Cardiac fibroblast (primary cell): ENCODE results near the gene ZNF577.
A peak's percentile ranks its signal among the peaks of the same experiment; 100 is the strongest.

Source experiments
- DNase-seq, 2 donors: peaks; one replicate each; pipeline versions ENCODE4 v3.0.0 to v3.0.0-alpha.2; 2010; ENCODE audit warnings: low read depth in 2 of 2
- H3K4me3 ChIP-seq, 2 donors: replicated peaks in 1 of 2; 1 replicate in 1 of 2; 2 replicates in 1 of 2; pipeline ENCODE4 v1.5.1; 2011; ENCODE audit warnings: low read depth in 2 of 2, low read length in 2 of 2, mild to moderate bottlenecking in 2 of 2, moderate library complexity in 1 of 2
- TF ChIP-seq, protein P1 (sequence below): IDR thresholded peaks from one replicate; pipeline ENCODE4 v1.5.1; 2011; ENCODE audit warnings: low read depth, mild to moderate bottlenecking, low read length, inconsistent platforms

ZNF577 gene

DNA sequence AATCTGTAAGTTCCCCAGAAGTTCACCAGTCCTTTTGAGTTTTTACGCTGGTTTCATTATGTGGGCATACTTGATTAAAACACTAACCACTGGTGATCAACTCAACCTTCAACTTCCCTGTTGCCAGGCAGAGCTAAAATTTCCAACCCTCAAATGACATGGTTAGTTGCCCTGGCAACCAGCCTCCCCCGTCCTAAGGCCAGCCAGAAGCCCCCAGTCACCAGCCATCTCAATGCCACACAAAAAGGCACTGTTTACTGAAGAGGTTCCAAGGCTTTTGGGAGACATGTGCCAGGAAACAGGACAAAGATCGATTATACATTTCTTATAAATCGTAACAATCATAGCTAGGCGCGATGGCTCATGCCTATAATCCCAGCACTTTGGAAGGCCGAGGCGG, 15.4 kb upstream of the ZNF577 start:
- no peak for DNase-seq
- no peak overlapping the region for H3K4me3 ChIP-seq
- TF ChIP-seq, protein P1, sequence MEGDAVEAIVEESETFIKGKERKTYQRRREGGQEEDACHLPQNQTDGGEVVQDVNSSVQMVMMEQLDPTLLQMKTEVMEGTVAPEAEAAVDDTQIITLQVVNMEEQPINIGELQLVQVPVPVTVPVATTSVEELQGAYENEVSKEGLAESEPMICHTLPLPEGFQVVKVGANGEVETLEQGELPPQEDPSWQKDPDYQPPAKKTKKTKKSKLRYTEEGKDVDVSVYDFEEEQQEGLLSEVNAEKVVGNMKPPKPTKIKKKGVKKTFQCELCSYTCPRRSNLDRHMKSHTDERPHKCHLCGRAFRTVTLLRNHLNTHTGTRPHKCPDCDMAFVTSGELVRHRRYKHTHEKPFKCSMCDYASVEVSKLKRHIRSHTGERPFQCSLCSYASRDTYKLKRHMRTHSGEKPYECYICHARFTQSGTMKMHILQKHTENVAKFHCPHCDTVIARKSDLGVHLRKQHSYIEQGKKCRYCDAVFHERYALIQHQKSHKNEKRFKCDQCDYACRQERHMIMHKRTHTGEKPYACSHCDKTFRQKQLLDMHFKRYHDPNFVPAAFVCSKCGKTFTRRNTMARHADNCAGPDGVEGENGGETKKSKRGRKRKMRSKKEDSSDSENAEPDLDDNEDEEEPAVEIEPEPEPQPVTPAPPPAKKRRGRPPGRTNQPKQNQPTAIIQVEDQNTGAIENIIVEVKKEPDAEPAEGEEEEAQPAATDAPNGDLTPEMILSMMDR = no peak

DNA sequence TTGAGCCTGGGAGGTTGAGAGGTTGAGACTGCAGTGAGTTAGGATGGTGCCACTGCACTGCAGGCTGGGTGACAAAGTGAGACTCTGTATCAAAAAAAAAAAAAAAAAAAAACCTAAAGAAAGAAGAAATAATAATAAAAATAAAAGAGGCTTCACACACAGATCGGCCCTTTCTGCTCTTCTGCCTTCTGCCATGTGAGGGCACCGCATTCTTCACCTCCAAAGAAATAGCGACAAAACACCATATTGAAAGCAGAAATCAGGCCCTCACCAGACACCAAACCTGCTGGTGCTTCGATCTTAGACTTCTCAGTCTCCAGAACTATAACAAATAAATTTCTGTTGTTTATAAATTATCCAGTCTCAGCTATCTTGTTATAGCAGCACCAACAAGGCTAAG, 14.1 kb upstream of the ZNF577 start:
- H3K4me3 ChIP-seq = no peak overlapping the region
- TF ChIP-seq, protein P1 = no peak
- DNase-seq = no peak

DNA sequence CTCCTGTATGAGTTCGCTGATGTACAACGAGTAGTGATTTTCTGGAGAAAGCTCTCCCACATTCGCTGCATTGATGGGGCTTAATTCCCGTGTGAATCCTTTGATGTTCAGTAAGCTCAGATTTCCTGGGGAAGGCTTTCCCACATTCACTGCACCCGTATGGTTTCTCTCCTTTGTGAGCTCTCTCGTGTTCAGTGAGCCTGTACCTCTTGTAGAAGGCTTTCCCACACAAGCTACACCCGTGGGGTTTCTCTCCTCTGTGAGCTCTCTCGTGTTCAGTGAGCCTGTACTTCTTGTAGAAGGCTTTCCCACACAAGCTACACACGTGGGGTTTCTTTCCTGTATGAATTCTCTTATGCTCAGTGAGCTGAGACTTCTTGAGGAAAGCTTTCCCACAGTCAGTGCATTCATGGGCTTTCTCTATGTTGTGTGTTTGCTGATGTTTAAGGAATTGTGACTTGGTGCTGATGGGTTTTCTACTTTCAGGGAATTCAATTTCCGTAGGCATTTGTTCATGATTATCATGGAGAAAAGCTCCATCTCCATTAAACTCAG, 3.5 kb upstream of the ZNF577 start:
- no peak overlapping the region for H3K4me3 ChIP-seq
- TF ChIP-seq, protein P1 = no peak
- peak in 1 of 2 donors; percentile 9 for DNase-seq

DNA sequence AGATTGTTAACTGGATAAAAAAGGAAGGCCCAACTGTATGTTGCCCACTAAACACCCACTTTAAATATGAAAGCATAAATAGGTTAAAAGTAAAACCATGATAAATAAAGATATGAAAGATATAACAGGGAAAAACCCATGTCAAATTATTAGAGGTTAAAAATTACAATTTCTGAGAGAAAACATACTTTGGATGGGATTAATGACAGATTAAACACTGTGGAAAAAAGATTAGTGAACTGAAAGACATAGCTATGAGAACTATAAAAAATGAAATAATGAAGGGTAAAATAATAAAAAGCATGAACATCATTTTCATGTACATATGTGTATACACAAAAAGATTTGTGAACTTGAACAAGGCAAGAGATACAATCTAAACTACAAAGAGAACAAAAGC, 2.2 kb upstream of the ZNF577 start:
- H3K4me3 ChIP-seq = no peak overlapping the region
- DNase-seq = no peak
- TF ChIP-seq, protein P1 = no peak

DNA sequence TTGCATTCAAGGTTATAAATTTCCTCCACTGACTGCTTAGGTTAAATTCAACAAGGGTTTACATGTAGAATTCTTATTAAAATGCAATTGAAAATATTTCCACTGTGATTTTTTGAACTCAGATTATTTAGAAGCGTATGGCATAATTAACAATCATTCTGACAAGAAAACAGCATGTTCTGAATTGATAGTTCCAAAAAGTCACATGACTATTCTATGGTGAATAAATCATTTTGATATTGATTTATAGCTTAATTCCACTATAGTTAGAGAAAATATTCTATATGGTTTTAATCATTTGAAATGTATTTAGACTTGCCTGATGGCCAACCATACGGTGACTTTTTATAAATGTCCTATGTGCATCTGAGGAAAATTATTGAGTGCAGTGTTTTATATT, 3.0 kb downstream of the ZNF577 start:
- TF ChIP-seq, protein P1 = no peak
- no peak for DNase-seq

DNA sequence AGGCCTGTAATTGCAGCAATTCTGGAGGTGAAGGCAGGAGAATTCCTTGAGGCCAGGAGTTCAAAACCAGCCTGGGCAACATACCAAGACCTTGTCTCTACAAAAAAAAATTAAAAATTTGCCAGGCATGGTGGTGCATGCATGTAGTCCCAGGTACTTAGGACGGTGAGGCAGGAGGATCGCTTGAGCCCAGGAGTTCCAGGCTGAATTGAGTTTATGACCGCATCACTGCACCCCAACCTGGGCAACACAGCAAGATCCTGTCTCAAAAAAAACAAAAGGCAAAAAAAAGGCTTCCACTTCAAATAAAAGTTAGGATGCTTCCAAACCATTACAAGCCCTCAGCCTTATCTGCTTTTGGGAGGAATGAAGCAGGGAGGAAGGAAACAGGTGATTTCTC, 5.2 kb downstream of the ZNF577 start:
- TF ChIP-seq, protein P1 = no peak
- no peak overlapping the region for H3K4me3 ChIP-seq
- no peak for DNase-seq

More for the DNA sequence above, 3.0 kb downstream of the ZNF577 start:
- no peak overlapping the region for H3K4me3 ChIP-seq

DNA sequence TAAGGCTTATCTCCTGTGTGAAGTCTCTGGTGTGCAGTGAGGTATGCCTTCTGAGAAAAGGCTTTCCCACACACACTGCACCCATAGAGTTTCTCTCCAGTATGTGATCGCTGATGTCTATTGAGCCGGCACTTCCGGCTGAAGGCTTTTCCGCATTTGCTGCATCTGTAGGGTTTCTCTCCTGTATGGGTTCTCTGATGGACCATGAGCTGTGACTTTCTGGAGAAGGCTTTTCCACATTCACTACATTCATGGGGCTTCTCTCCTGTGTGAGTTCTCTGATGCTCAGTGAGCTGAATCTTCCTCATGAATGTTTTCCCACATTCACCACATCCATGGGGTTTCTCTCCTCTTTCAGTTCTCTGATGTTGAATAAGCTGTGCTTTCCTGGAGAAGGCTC, 14.7 kb downstream of the ZNF577 start:
- TF ChIP-seq, protein P1 = no peak
- no peak overlapping the region for H3K4me3 ChIP-seq
- no peak for DNase-seq
